ENCODE measurements around the gene EXOC3. TPM values are rescaled to one million over a fixed set of nuclear protein-coding genes. Genes with fewer than 3 reads are reported as not detected.
"Not testable (repeated sequence)": the region's sequence is repeated elsewhere in the genome, so short reads cannot be mapped to it uniquely, and the experiment has no call there.

The EXOC3 gene
- polyA plus RNA-seq, 1 experiment: 27.3 TPM

DNA sequence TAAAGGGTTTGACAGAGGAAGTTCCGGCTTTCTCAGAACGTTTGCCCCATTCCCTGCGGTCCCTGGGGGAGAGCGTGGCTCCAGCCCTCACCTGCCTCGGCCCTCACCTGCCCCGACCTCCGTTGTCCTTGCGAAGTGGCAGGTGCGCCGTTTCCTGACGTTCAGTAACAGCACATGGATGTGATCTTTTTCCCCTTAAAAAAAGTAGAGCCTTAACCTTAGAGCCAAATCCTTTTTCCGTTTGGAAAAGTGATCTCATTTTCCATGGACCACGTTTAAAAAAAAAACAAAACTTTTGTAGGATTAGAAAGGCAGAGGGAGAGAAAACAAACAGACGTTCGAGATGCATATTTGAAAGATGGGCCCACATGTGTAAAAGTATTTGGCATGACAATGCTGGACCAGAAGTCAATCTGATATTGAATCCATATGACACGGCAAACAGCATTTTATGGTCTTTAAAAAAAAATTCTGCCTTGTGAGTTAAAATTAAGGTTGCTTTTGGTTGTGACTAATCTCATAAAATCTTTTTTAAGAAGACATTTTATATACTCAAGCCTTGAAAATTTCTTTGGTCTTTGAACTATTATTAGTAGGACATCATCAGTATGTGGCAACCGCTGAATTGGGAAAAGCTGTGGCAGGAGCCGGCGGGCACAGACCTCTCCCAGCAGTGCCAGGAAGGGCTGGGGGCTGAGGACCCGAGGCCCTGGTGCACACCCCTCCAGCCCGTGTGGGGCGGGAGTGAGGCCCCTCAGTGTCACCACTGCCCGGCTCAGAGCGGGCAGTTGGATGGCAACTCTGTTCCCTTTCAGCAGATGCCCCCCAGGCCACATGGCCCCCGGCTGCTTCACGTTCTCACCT lies 42.5 kb upstream of the EXOC3 start:
- no peaks in the 10 kb centered on the region; the same call in 1 of the 2 replicates for H3K9me3 ChIP-seq (ENCODE audit: control insufficient read depth, insufficient read depth, low read length)
- H3K4me3 ChIP-seq (ENCODE audit: low read depth, low read length): peak overlapping the region; percentile 31; the same call in 1 of the 2 replicates
- POLR2A ChIA-PET: interaction anchor here (0.9 to 2.0 kb wide), 6 partner anchors 14 to 32 kb away, joined by 3 to 20 read pairs (median 4); no protein-coding TSS in a partner anchor
- DNase-seq (ENCODE audit: low read depth, low spot score): no peak
- peak overlapping the region; percentile 100 for H3K27ac ChIP-seq (ENCODE audit: low read depth, low read length)
- CTCF ChIA-PET: no interaction called here
- no peaks in the 10 kb centered on the region for H3K27me3 ChIP-seq (ENCODE audit: control insufficient read depth, insufficient read depth, low read length)
- TF ChIP-seq, protein P1, sequence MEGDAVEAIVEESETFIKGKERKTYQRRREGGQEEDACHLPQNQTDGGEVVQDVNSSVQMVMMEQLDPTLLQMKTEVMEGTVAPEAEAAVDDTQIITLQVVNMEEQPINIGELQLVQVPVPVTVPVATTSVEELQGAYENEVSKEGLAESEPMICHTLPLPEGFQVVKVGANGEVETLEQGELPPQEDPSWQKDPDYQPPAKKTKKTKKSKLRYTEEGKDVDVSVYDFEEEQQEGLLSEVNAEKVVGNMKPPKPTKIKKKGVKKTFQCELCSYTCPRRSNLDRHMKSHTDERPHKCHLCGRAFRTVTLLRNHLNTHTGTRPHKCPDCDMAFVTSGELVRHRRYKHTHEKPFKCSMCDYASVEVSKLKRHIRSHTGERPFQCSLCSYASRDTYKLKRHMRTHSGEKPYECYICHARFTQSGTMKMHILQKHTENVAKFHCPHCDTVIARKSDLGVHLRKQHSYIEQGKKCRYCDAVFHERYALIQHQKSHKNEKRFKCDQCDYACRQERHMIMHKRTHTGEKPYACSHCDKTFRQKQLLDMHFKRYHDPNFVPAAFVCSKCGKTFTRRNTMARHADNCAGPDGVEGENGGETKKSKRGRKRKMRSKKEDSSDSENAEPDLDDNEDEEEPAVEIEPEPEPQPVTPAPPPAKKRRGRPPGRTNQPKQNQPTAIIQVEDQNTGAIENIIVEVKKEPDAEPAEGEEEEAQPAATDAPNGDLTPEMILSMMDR (IDR thresholded peaks at IDR 0.05; ENCODE audit: low read depth, low read length): no peak

DNA sequence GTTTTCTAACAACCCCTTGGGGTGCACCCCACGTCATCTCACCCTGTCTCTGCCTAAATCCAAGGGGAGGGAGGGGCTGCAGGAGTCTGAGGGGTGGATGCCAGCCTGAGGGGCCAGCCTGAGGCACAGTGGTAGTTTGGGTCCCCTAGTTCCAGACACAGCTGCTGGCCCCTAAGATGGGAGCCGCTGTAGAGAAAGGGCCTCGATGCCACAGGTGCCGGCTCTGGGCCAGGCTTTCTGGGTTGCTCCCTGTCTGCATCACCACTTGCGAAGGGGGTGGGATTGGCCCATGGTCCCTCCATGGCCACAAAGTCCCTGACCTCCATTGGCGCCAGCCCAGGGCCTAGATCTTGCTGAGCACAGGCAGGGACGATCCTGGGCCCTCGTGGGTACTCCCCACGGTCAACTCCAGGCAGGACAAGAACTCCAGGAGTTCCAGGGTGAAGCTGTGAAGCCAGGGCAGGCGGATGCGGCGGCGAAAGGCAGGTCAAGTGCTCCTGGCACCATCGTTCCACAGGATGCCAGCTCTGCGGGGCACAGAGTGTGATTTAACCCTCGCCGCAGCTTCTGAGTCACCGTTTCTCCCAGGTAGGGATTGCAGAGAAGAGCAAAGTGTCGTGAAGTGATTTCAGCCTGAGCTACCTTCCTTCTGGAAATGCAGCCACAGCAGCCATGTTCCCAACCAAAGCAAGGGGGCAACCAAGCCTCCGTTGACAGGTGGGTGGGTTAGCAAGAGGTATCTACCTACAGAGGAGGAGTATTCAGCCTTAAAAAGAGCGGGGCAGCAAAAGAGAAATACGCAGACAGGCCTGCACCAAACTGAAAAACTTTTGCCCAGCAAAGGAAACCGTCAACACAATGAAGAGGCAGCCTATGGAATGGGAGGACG lies 41.6 kb upstream of the EXOC3 start:
- Histone ChIP-seq H3K9me3 (ENCODE audit: control insufficient read depth, insufficient read depth, low read length) (no peaks in the 10 kb centered on the region; the same call in 1 of the 2 replicates), H3K27me3 (ENCODE audit: control insufficient read depth, insufficient read depth, low read length) (no peaks in the 10 kb centered on the region), H3K4me3 (ENCODE audit: low read depth, low read length) (no peak overlapping the region), H3K27ac (ENCODE audit: low read depth, low read length) (peak overlapping the region; percentile 97)
- POLR2A ChIA-PET: interaction anchor here (2.0 kb wide), 1 partner anchor 23 kb away, joined by 8 read pairs; no protein-coding TSS in a partner anchor
- TF ChIP-seq, protein P1 (IDR thresholded peaks at IDR 0.05; ENCODE audit: low read depth, low read length): no peak
- no peak for DNase-seq (ENCODE audit: low read depth, low spot score)
- CTCF ChIA-PET: no interaction called here

DNA sequence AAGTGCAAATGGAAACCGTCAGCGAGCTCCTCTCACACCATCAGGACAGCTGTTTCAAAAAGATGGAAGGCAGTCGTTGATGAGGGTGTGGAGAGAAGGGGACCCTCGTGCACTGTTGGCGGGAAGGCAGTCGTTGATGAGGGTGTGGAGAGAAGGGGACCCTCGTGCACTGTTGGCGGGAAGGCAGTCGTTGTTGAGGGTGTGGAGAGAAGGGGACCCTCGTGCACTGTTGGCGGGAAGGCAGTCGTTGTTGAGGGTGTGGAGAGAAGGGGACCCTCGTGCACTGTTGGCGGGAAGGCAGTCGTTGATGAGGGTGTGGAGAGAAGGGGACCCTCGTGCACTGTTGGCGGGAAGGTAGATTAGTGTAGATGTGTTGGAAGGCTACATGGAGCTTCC lies 40.8 kb upstream of the EXOC3 start:
- H3K27me3 ChIP-seq (ENCODE audit: control insufficient read depth, insufficient read depth, low read length); CTCF ChIA-PET; H3K27ac ChIP-seq (ENCODE audit: low read depth, low read length); H3K9me3 ChIP-seq (ENCODE audit: control insufficient read depth, insufficient read depth, low read length); POLR2A ChIA-PET; DNase-seq (ENCODE audit: low read depth, low spot score); H3K4me3 ChIP-seq (ENCODE audit: low read depth, low read length): not testable (repeated sequence)

DNA sequence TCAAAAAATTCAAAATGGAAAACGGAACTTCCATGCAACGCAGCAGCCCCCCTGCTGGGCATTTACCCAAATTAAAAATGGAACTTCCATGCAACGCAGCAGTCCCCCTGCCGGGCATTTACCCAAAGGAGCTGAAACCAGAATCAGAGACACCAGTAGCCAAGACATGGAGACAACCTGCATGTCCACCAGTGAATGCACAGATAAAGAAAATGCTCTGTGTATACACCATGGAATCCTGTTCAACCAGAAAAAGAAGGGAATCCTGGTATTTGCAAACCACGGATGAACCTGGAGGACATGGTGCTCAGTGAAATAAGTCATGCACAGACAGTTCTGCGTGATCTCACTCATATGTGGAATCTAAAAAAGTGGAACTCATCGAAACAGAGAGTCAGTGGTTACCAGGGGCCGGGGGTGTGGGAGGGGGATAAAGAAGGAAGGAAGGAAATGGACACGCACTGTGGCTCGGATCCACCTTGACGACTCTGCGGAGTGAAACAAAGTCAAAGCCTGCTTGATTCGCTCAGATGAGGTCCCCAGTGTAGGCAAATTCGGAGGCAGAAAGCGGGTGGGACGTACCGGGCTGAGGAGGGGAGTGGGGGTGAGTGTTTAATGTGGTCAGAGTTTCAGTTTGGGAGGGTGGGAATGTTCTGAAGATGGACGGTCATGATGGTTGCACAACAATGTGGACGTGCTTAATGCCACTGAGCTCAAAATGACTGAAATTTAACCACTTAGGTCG lies 40.2 kb upstream of the EXOC3 start:
- no peak overlapping the region for H3K27ac ChIP-seq (ENCODE audit: low read depth, low read length)
- no peaks in the 10 kb centered on the region for H3K27me3 ChIP-seq (ENCODE audit: control insufficient read depth, insufficient read depth, low read length)
- no peak overlapping the region for H3K4me3 ChIP-seq (ENCODE audit: low read depth, low read length)
- ChIA-PET POLR2A (no interaction called here), CTCF (no interaction called here)
- no peak for DNase-seq (ENCODE audit: low read depth, low spot score)
- no peaks in the 10 kb centered on the region; the same call in 1 of the 2 replicates for H3K9me3 ChIP-seq (ENCODE audit: control insufficient read depth, insufficient read depth, low read length)
- TF ChIP-seq, protein P1 (IDR thresholded peaks at IDR 0.05; ENCODE audit: low read depth, low read length): no peak

DNA sequence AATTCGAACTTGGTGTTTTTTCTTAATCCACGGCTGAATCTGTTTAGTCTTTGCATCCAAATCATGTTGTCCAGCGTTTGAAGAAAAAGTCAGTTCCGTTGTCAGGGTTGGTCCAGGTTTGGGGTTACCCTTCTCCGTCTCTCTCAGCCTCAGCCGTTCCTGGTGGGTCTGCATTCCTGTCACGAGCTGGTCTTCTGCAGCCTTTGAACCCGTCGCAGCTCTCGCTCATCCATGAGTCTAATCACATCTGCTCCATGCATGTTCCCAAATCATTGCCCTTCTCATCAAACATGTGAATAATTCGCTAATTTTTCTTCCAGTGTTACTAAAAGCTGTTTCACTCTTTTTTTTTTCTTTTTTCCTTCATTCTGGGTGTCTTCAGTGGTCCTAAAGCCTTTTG lies 39.0 kb upstream of the EXOC3 start:
- no peaks in the 10 kb centered on the region for H3K9me3 ChIP-seq (ENCODE audit: control insufficient read depth, insufficient read depth, low read length)
- ChIA-PET POLR2A (interaction anchor here (0.7 kb wide), 1 partner anchor 69 kb away, joined by 5 read pairs; no protein-coding TSS in a partner anchor), CTCF (no interaction called here)
- H3K27ac ChIP-seq (ENCODE audit: low read depth, low read length): no peak overlapping the region
- H3K27me3 ChIP-seq (ENCODE audit: control insufficient read depth, insufficient read depth, low read length): no peaks in the 10 kb centered on the region
- no peak for DNase-seq (ENCODE audit: low read depth, low spot score)
- TF ChIP-seq, protein P1 (IDR thresholded peaks at IDR 0.05; ENCODE audit: low read depth, low read length): no peak
- no peak overlapping the region for H3K4me3 ChIP-seq (ENCODE audit: low read depth, low read length)
